Measurements from ENCODE around the gene CDKAL1.

The CDKAL1 gene

GRCh38 chr6:21045135-21045700, 511.0 kb downstream of the CDKAL1 start:
- TF ChIP-seq ZNF274 (IDR thresholded peaks at IDR 0.05; ENCODE audit: low read depth, low read length) (no peak), SUZ12 (IDR thresholded peaks at IDR 0.05; ENCODE audit: extremely low read depth, insufficient read depth, insufficient read length) (no peak), YY1 (IDR thresholded peaks at IDR 0.05; ENCODE audit: insufficient read depth, insufficient read length) (no peak)
- H3K4me3 ChIP-seq (ENCODE audit: insufficient read length, low read depth) = no peak overlapping the region
- H3K27me3 ChIP-seq (ENCODE audit: insufficient read depth, insufficient read length) = no peaks in the 10 kb centered on the region
- H3K9ac ChIP-seq (ENCODE audit: insufficient read length, low read depth) = no peak overlapping the region
- no peak for DNase-seq (ENCODE audit: low read depth, low spot score)
- no peaks in the 10 kb centered on the region for H3K4me1 ChIP-seq (ENCODE audit: insufficient read depth, insufficient read length)
- no peaks in the 10 kb centered on the region for H3K36me3 ChIP-seq (ENCODE audit: insufficient read depth, insufficient read length, low read length)
- H3K9me3 ChIP-seq (ENCODE audit: insufficient read depth, low read length) = no peaks in the 10 kb centered on the region

- Histone ChIP-seq H3K36me3 (ENCODE audit: insufficient read depth, insufficient read length, low read length) (no peaks in the 10 kb centered on the region), H3K27me3 (ENCODE audit: insufficient read depth, insufficient read length) (no peaks in the 10 kb centered on the region), H3K9ac (ENCODE audit: insufficient read length, low read depth) (no peak overlapping the region), H3K4me3 (ENCODE audit: insufficient read length, low read depth) (no peak overlapping the region), H3K9me3 (ENCODE audit: insufficient read depth, low read length) (no peaks in the 10 kb centered on the region), H3K4me1 (ENCODE audit: insufficient read depth, insufficient read length) (no peaks in the 10 kb centered on the region)
- TF ChIP-seq YY1 (IDR thresholded peaks at IDR 0.05; ENCODE audit: insufficient read depth, insufficient read length) = no peak
- TF ChIP-seq SUZ12 (IDR thresholded peaks at IDR 0.05; ENCODE audit: extremely low read depth, insufficient read depth, insufficient read length) = no peak
- no peak for TF ChIP-seq ZNF274 (IDR thresholded peaks at IDR 0.05; ENCODE audit: low read depth, low read length)
- DNase-seq (ENCODE audit: low read depth, low spot score) = no peak
Observed at GRCh38 chr6:21046276-21046675, 512.0 kb downstream of the CDKAL1 start.

- DNase-seq (ENCODE audit: low read depth, low spot score) = no peak
- H3K9ac ChIP-seq (ENCODE audit: insufficient read length, low read depth) = no peak overlapping the region
- H3K9me3 ChIP-seq (ENCODE audit: insufficient read depth, low read length) = no peaks in the 10 kb centered on the region
- no peak overlapping the region for H3K4me3 ChIP-seq (ENCODE audit: insufficient read length, low read depth)
- TF ChIP-seq SUZ12 (IDR thresholded peaks at IDR 0.05; ENCODE audit: extremely low read depth, insufficient read depth, insufficient read length) (no peak), YY1 (IDR thresholded peaks at IDR 0.05; ENCODE audit: insufficient read depth, insufficient read length) (no peak), ZNF274 (IDR thresholded peaks at IDR 0.05; ENCODE audit: low read depth, low read length) (no peak)
- H3K27me3 ChIP-seq (ENCODE audit: insufficient read depth, insufficient read length) = no peaks in the 10 kb centered on the region
- H3K36me3 ChIP-seq (ENCODE audit: insufficient read depth, insufficient read length, low read length) = no peaks in the 10 kb centered on the region
- H3K4me1 ChIP-seq (ENCODE audit: insufficient read depth, insufficient read length) = no peaks in the 10 kb centered on the region
Observed at GRCh38 chr6:21048047-21048446, 513.8 kb downstream of the CDKAL1 start.

GRCh38 chr6:21049148-21049547, 514.9 kb downstream of the CDKAL1 start:
- Histone ChIP-seq H3K4me1 (ENCODE audit: insufficient read depth, insufficient read length) (no peaks in the 10 kb centered on the region), H3K27me3 (ENCODE audit: insufficient read depth, insufficient read length) (no peaks in the 10 kb centered on the region), H3K36me3 (ENCODE audit: insufficient read depth, insufficient read length, low read length) (no peaks in the 10 kb centered on the region), H3K9me3 (ENCODE audit: insufficient read depth, low read length) (no peaks in the 10 kb centered on the region), H3K4me3 (ENCODE audit: insufficient read length, low read depth) (no peak overlapping the region), H3K9ac (ENCODE audit: insufficient read length, low read depth) (no peak overlapping the region)
- DNase-seq (ENCODE audit: low read depth, low spot score) = no peak
- TF ChIP-seq SUZ12 (IDR thresholded peaks at IDR 0.05; ENCODE audit: extremely low read depth, insufficient read depth, insufficient read length) (no peak), ZNF274 (IDR thresholded peaks at IDR 0.05; ENCODE audit: low read depth, low read length) (no peak), YY1 (IDR thresholded peaks at IDR 0.05; ENCODE audit: insufficient read depth, insufficient read length) (no peak)

- Histone ChIP-seq H3K4me1 (ENCODE audit: insufficient read depth, insufficient read length) (no peaks in the 10 kb centered on the region), H3K36me3 (ENCODE audit: insufficient read depth, insufficient read length, low read length) (no peaks in the 10 kb centered on the region), H3K9ac (ENCODE audit: insufficient read length, low read depth) (no peak overlapping the region), H3K27me3 (ENCODE audit: insufficient read depth, insufficient read length) (no peaks in the 10 kb centered on the region), H3K9me3 (ENCODE audit: insufficient read depth, low read length) (no peaks in the 10 kb centered on the region), H3K4me3 (ENCODE audit: insufficient read length, low read depth) (no peak overlapping the region)
- DNase-seq (ENCODE audit: low read depth, low spot score) = no peak
- TF ChIP-seq SUZ12 (IDR thresholded peaks at IDR 0.05; ENCODE audit: extremely low read depth, insufficient read depth, insufficient read length) = no peak
- no peak for TF ChIP-seq YY1 (IDR thresholded peaks at IDR 0.05; ENCODE audit: insufficient read depth, insufficient read length)
- no peak for TF ChIP-seq ZNF274 (IDR thresholded peaks at IDR 0.05; ENCODE audit: low read depth, low read length)
Observed at GRCh38 chr6:21049572-21049971, 515.3 kb downstream of the CDKAL1 start.

GRCh38 chr6:21050935-21051334, 516.7 kb downstream of the CDKAL1 start:
- Histone ChIP-seq H3K4me3 (ENCODE audit: insufficient read length, low read depth) (no peak overlapping the region), H3K9ac (ENCODE audit: insufficient read length, low read depth) (no peak overlapping the region), H3K36me3 (ENCODE audit: insufficient read depth, insufficient read length, low read length) (no peaks in the 10 kb centered on the region), H3K27me3 (ENCODE audit: insufficient read depth, insufficient read length) (no peaks in the 10 kb centered on the region), H3K9me3 (ENCODE audit: insufficient read depth, low read length) (no peaks in the 10 kb centered on the region), H3K4me1 (ENCODE audit: insufficient read depth, insufficient read length) (no peaks in the 10 kb centered on the region)
- TF ChIP-seq SUZ12 (IDR thresholded peaks at IDR 0.05; ENCODE audit: extremely low read depth, insufficient read depth, insufficient read length) = no peak
- no peak for TF ChIP-seq YY1 (IDR thresholded peaks at IDR 0.05; ENCODE audit: insufficient read depth, insufficient read length)
- no peak for TF ChIP-seq ZNF274 (IDR thresholded peaks at IDR 0.05; ENCODE audit: low read depth, low read length)
- DNase-seq (ENCODE audit: low read depth, low spot score) = no peak

- H3K27me3 ChIP-seq (ENCODE audit: insufficient read depth, insufficient read length) = no peaks in the 10 kb centered on the region
- H3K9me3 ChIP-seq (ENCODE audit: insufficient read depth, low read length) = no peaks in the 10 kb centered on the region
- no peak overlapping the region for H3K4me3 ChIP-seq (ENCODE audit: insufficient read length, low read depth)
- DNase-seq (ENCODE audit: low read depth, low spot score) = no peak
- H3K9ac ChIP-seq (ENCODE audit: insufficient read length, low read depth) = no peak overlapping the region
- no peak for TF ChIP-seq YY1 (IDR thresholded peaks at IDR 0.05; ENCODE audit: insufficient read depth, insufficient read length)
- TF ChIP-seq SUZ12 (IDR thresholded peaks at IDR 0.05; ENCODE audit: extremely low read depth, insufficient read depth, insufficient read length) = no peak
- TF ChIP-seq ZNF274 (IDR thresholded peaks at IDR 0.05; ENCODE audit: low read depth, low read length) = no peak
- no peaks in the 10 kb centered on the region for H3K36me3 ChIP-seq (ENCODE audit: insufficient read depth, insufficient read length, low read length)
- H3K4me1 ChIP-seq (ENCODE audit: insufficient read depth, insufficient read length) = no peaks in the 10 kb centered on the region
Observed at GRCh38 chr6:21051777-21052176, 517.5 kb downstream of the CDKAL1 start.
